CD4-positive, alpha-beta T cell treated with Interleukin-15 for 1 hour (primary cell): ENCODE results near the gene ADRB1.

Source experiments
- DNase-seq: peaks from one replicate; pipeline ENCODE4 v3.0.0-alpha.2; 2020

The ADRB1 gene

GRCh38 chr10:114043532-114044246, at the start of gene ADRB1:
Gene ADRB1 (plus strand): TSS chr10:114043866. CDS start chr10:114044133, 267 bp downstream.
- DNase-seq = peak; percentile 75

- no peak for DNase-seq
Observed at GRCh38 chr10:113995201-113995600, 48.5 kb upstream of the ADRB1 start.

- DNase-seq = no peak
Observed at GRCh38 chr10:113997428-113997827, 46.2 kb upstream of the ADRB1 start.

GRCh38 chr10:113999531-113999930, 44.1 kb upstream of the ADRB1 start:
- DNase-seq = no peak

GRCh38 chr10:114000457-114001010, 43.1 kb upstream of the ADRB1 start:
- no peak for DNase-seq

GRCh38 chr10:114002422-114002821, 41.2 kb upstream of the ADRB1 start:
- no peak for DNase-seq

- DNase-seq = no peak
Observed at GRCh38 chr10:114003161-114003941, 40.3 kb upstream of the ADRB1 start.

GRCh38 chr10:114009281-114009996, 34.2 kb upstream of the ADRB1 start:
- DNase-seq = no peak

- DNase-seq = no peak
Observed at GRCh38 chr10:114010316-114010715, 33.4 kb upstream of the ADRB1 start.

- no peak for DNase-seq
Observed at GRCh38 chr10:114012650-114013049, 31.0 kb upstream of the ADRB1 start.

GRCh38 chr10:114015708-114016107, 28.0 kb upstream of the ADRB1 start:
- DNase-seq = no peak

- no peak for DNase-seq
Observed at GRCh38 chr10:114017271-114017670, 26.4 kb upstream of the ADRB1 start.

GRCh38 chr10:114017873-114018272, 25.8 kb upstream of the ADRB1 start:
- DNase-seq = no peak

- no peak for DNase-seq
Observed at GRCh38 chr10:114019226-114019625, 24.4 kb upstream of the ADRB1 start.

GRCh38 chr10:114021154-114021553, 22.5 kb upstream of the ADRB1 start:
- DNase-seq = no peak

- DNase-seq = no peak
Observed at GRCh38 chr10:114021717-114022680, 21.7 kb upstream of the ADRB1 start.

- no peak for DNase-seq
Observed at GRCh38 chr10:114022766-114023597, 20.7 kb upstream of the ADRB1 start.

- DNase-seq = peak; percentile 40
Observed at GRCh38 chr10:114024876-114025610, 18.6 kb upstream of the ADRB1 start.

GRCh38 chr10:114025611-114026130, 18.0 kb upstream of the ADRB1 start:
- no peak for DNase-seq
